CD14-positive monocyte (primary cell): ENCODE results near the gene PAPPA. TPM values are rescaled to one million over a fixed set of nuclear protein-coding genes. Genes with fewer than 3 reads are reported as not detected.
A peak's percentile ranks its signal among the peaks of the same experiment; 100 is the strongest.

Experiments
- DNase-seq, 3 donors: peaks; one replicate each; pipeline ENCODE4 v3.0.0-alpha.2; 2011 to 2022
- H2AFZ ChIP-seq: 2 replicates; pipeline ENCODE4 v1.6.0; 2012; ENCODE audit warnings: mild to moderate bottlenecking, low read depth, low read length, inconsistent platforms; ENCODE audit not compliant: insufficient read depth, poor library complexity, severe bottlenecking
- H3K27ac ChIP-seq, 2 donors: 1 replicate in 1 of 2; 2 replicates in 1 of 2; pipeline ENCODE4 v1.5.1; 2012 to 2013; ENCODE audit warnings: low read length in 2 of 2, control low read depth in 1 of 2, inconsistent platforms in 1 of 2, low read depth in 1 of 2, mild to moderate bottlenecking in 1 of 2
- H3K27me3 ChIP-seq, 2 donors: one replicate each; pipeline versions ENCODE4 v1.6.0 to v1.6.1; 2011 to 2013; ENCODE audit warnings: low read length in 2 of 2; ENCODE audit not compliant: control insufficient read depth in 2 of 2, insufficient read depth in 2 of 2
- H3K36me3 ChIP-seq, 2 donors: replicated peaks in 1 of 2; 1 replicate in 1 of 2; 2 replicates in 1 of 2; pipeline versions ENCODE4 v1.5.1 to v1.6.1; 2012 to 2013; ENCODE audit warnings: low read length in 2 of 2, control low read depth in 1 of 2, inconsistent platforms in 1 of 2, mild to moderate bottlenecking in 1 of 2; ENCODE audit not compliant: insufficient read depth in 2 of 2, control insufficient read depth in 1 of 2
- H3K4me1 ChIP-seq, 2 donors: 1 replicate in 1 of 2; 2 replicates in 1 of 2; pipeline versions ENCODE4 v1.5.1 to v1.6.1; 2012 to 2013; ENCODE audit warnings: low read length in 2 of 2, control low read depth in 1 of 2, inconsistent platforms in 1 of 2, mild to moderate bottlenecking in 1 of 2, moderate library complexity in 1 of 2; ENCODE audit not compliant: insufficient read depth in 2 of 2, control insufficient read depth in 1 of 2
- H3K4me2 ChIP-seq: replicated peaks from 2 replicates; pipeline ENCODE3; 2012; ENCODE audit warnings: low read length, moderate library complexity, mild to moderate bottlenecking; ENCODE audit not compliant: poor library complexity, severe bottlenecking; ENCODE audit errors: extremely low read depth
- H3K4me3 ChIP-seq, 3 experiments: fragments of 200-600 bp in 1 of 3; sonication (generic) in 1 of 3; replicated peaks in 1 of 3; 1 replicate in 2 of 3; 2 replicates in 1 of 3; pipeline ENCODE4 v1.5.1; 2011 to 2013; ENCODE audit warnings: low read length in 3 of 3, mild to moderate bottlenecking in 3 of 3, control low read depth in 2 of 3, low read depth in 2 of 3, inconsistent platforms in 1 of 3, moderate library complexity in 1 of 3
- H3K79me2 ChIP-seq: 2 replicates; pipeline ENCODE4 v1.6.0; 2012; ENCODE audit warnings: mild to moderate bottlenecking, control low read depth, inconsistent platforms, low read length, moderate library complexity; ENCODE audit not compliant: insufficient read depth
- H3K9ac ChIP-seq: 2 replicates; pipeline ENCODE4 v1.6.0; 2017; ENCODE audit warnings: low read length, mild to moderate bottlenecking; ENCODE audit not compliant: insufficient read depth, poor library complexity, severe bottlenecking
- H3K9me3 ChIP-seq, 2 donors: replicated peaks in 1 of 2; 1 replicate in 1 of 2; 2 replicates in 1 of 2; pipeline versions ENCODE4 v1.5.1 to v1.6.1; 2012 to 2013; ENCODE audit warnings: low read length in 2 of 2, control low read depth in 1 of 2; ENCODE audit not compliant: control insufficient read depth in 1 of 2, insufficient read depth in 1 of 2
- H4K20me1 ChIP-seq: 2 replicates; pipeline ENCODE4 v1.6.0; 2012; ENCODE audit warnings: mild to moderate bottlenecking, low read length, control low read depth, moderate library complexity; ENCODE audit not compliant: insufficient read depth
- H3K27ac Mint-ChIP-seq, 7 donors: one replicate each; pipeline ENCODE4 v1.8.0; 2020; ENCODE audit warnings: mild to moderate bottlenecking in 7 of 7, mixed read lengths in 7 of 7, moderate library complexity in 6 of 7, inconsistent platforms in 2 of 7
- H3K27me3 Mint-ChIP-seq, 3 donors: one replicate each; pipeline ENCODE4 v1.8.0; 2021 to 2022; ENCODE audit warnings: low read depth in 3 of 3, mild to moderate bottlenecking in 3 of 3, mixed read lengths in 3 of 3, moderate library complexity in 3 of 3, inconsistent platforms in 1 of 3
- H3K36me3 Mint-ChIP-seq, 2 donors: one replicate each; pipeline ENCODE4 v1.8.0; 2020; ENCODE audit warnings: mixed read lengths in 2 of 2, inconsistent platforms in 1 of 2, mild to moderate bottlenecking in 1 of 2
- H3K4me1 Mint-ChIP-seq: one replicate; pipeline ENCODE4 v1.8.0; 2020; ENCODE audit warnings: mild to moderate bottlenecking, mixed read lengths
- H3K4me3 Mint-ChIP-seq, 2 donors: one replicate each; pipeline ENCODE4 v1.8.0; 2020; ENCODE audit warnings: mild to moderate bottlenecking in 2 of 2, mixed read lengths in 2 of 2, moderate library complexity in 1 of 2
- H3K9me3 Mint-ChIP-seq, 7 donors: one replicate each; pipeline ENCODE4 v1.8.0; 2020 to 2022; ENCODE audit warnings: mixed read lengths in 7 of 7, mild to moderate bottlenecking in 6 of 7, moderate library complexity in 6 of 7, inconsistent platforms in 2 of 7
- WGBS: methylation state at CpG from one replicate; pipeline ENCODE4 v1.1.5; 2013; ENCODE audit warnings: missing lambda C conversion rate; ENCODE audit not compliant: insufficient coverage; 5-methylcytosine and 5-hydroxymethylcytosine counted together
- intact Hi-C, 2 donors: fragments of 100-400 bp; cut with micrococcal nuclease; formaldehyde crosslinking; loops; one replicate each; pipeline versions ENCODE4 v1.15.0 to v1.15.1; 2023
- polyA plus RNA-seq, 3 donors: library from polyadenylated mRNA; depleted of rRNA in 1 of 3; unstranded in 2 of 3; stranded (reverse) in 1 of 3; fragments of 300-500 nt in 2 of 3; fragments of >200 nt in 1 of 3; fragmentation: Illumina TruSeq in 2 of 3; gene quantifications; 1 replicate in 2 of 3; 2 replicates in 1 of 3; pipeline ENCODE4 v1.2.3, GENCODE V29; 2012 to 2021
- TF ChIP-seq, protein P1 (sequence below): fragments of 200-600 bp; IDR thresholded peaks from one replicate; pipeline ENCODE4 v1.8.0; 2022; ENCODE audit warnings: antibody characterized with exemption, mild to moderate bottlenecking

PAPPA gene
- polyA plus RNA-seq, 3 donors, result not detected

DNA sequence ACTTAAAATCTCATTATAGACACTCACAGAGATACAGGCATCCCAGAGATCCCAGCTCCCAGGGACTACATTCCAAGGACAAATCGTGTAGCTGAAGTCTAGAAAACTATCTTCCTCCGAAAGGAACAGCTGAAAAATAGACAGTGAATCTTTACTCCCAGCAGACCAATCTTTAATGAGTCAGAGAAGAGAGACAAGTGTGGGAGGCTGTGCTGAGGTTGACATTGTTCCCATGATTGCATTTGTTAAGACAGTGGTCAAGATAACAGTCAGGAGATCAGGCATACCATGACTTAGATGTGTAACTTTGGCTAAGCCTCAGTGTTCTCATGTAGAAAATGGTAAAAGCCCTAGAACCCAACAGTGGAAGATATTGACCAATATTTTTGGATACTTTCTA lies 120.7 kb downstream of the PAPPA start:
- no peaks in the 10 kb centered on the region for H3K36me3 Mint-ChIP-seq
- H3K27me3 Mint-ChIP-seq, result peaks cover 0 to 3% (median 1%) of the 10 kb centered on the region in 3 donors
- Histone ChIP-seq H2AFZ (no peak overlapping the region), H4K20me1 (no peaks in the 10 kb centered on the region), H3K4me3 (no peak overlapping the region), H3K27me3 (no peaks in the 10 kb centered on the region), H3K79me2 (no peaks in the 10 kb centered on the region), H3K4me1 (no peaks in the 10 kb centered on the region), H3K9ac (no peak overlapping the region), H3K36me3 (no peaks in the 10 kb centered on the region), H3K27ac (no peak overlapping the region), H3K4me2 (no peak overlapping the region), H3K9me3 (no peaks in the 10 kb centered on the region)
- no peaks in the 10 kb centered on the region for H3K4me1 Mint-ChIP-seq
- intact Hi-C loops, result no loop called here
- no peak overlapping the region for H3K4me3 Mint-ChIP-seq
- H3K27ac Mint-ChIP-seq, result no peak overlapping the region
- peaks cover 0 to 4% (median 1%) of the 10 kb centered on the region in 7 donors for H3K9me3 Mint-ChIP-seq
- no peak for DNase-seq
- TF ChIP-seq, protein P1, sequence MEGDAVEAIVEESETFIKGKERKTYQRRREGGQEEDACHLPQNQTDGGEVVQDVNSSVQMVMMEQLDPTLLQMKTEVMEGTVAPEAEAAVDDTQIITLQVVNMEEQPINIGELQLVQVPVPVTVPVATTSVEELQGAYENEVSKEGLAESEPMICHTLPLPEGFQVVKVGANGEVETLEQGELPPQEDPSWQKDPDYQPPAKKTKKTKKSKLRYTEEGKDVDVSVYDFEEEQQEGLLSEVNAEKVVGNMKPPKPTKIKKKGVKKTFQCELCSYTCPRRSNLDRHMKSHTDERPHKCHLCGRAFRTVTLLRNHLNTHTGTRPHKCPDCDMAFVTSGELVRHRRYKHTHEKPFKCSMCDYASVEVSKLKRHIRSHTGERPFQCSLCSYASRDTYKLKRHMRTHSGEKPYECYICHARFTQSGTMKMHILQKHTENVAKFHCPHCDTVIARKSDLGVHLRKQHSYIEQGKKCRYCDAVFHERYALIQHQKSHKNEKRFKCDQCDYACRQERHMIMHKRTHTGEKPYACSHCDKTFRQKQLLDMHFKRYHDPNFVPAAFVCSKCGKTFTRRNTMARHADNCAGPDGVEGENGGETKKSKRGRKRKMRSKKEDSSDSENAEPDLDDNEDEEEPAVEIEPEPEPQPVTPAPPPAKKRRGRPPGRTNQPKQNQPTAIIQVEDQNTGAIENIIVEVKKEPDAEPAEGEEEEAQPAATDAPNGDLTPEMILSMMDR, result no peak
- 80% methylated on average over 1 of the region's 2 CpGs for WGBS

DNA sequence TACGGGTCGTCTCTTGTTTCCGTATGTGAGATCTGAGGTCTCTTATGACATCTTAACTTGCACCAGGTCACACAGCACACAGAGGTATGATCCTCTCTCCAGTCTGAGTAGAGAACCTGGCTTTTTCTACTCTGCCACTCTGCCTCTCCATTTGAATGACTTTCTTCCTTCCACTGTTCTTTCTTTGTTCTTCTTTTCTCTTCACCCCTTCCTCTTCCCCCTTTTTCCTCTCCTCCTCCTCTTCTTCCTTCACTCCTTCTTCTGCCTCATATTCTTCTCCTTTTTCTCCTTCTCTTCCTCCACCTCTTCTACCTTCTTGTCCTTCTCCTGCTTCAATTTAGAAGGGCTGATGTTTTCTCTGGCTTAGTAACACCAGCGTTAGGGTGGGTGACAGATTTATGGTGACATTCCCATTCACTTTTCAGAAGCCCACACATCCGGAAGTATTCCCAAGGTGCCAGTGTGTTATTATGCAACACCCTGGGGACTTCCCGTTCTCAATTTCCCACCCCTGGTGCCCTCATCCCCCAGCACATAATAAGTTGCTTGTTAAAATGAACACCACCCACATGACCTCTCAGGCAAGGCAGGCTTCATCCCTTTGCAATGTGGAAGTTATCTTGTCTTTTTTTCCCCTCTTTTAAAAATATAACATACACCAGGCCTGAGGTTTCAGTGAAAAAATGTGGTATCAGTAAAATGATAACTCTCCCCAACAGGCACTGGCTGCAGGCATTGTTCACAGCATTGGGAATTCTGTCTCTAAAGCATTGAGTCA lies 122.0 kb downstream of the PAPPA start:
- Histone ChIP-seq H3K9me3 (no peaks in the 10 kb centered on the region), H4K20me1 (no peaks in the 10 kb centered on the region), H3K9ac (no peak overlapping the region), H3K79me2 (no peaks in the 10 kb centered on the region), H3K4me2 (no peak overlapping the region), H3K27me3 (no peaks in the 10 kb centered on the region), H2AFZ (no peak overlapping the region), H3K27ac (no peak overlapping the region), H3K4me1 (no peaks in the 10 kb centered on the region), H3K36me3 (no peaks in the 10 kb centered on the region), H3K4me3 (no peak overlapping the region)
- no peak overlapping the region for H3K4me3 Mint-ChIP-seq
- no peaks in the 10 kb centered on the region for H3K36me3 Mint-ChIP-seq
- peaks cover 0 to 4% (median 1%) of the 10 kb centered on the region in 7 donors for H3K9me3 Mint-ChIP-seq
- H3K27me3 Mint-ChIP-seq, result peaks cover 0 to 3% (median 1%) of the 10 kb centered on the region in 3 donors
- DNase-seq, result no peak
- H3K27ac Mint-ChIP-seq, result peak overlapping the region in 1 of 7 donors; percentile 49
- intact Hi-C loops, result no loop called here
- no peaks in the 10 kb centered on the region for H3K4me1 Mint-ChIP-seq
- whole genome bisulfite sequencing, result 67% methylated on average over 3 of the region's 6 CpGs
- TF ChIP-seq, protein P1, result no peak
